Hepatic stellate cell (primary cell): ENCODE data around the gene ST6GALNAC5.
A peak's percentile ranks its signal among the peaks of the same experiment; 100 is the strongest.
"Not testable (repeated sequence)": the region's sequence is repeated elsewhere in the genome, so short reads cannot be mapped to it uniquely, and the experiment has no call there.

Experiments
- DNase-seq: peaks from one replicate; pipeline ENCODE4 v3.0.0; 2011; ENCODE audit warnings: low spot score

The ST6GALNAC5 gene

DNA sequence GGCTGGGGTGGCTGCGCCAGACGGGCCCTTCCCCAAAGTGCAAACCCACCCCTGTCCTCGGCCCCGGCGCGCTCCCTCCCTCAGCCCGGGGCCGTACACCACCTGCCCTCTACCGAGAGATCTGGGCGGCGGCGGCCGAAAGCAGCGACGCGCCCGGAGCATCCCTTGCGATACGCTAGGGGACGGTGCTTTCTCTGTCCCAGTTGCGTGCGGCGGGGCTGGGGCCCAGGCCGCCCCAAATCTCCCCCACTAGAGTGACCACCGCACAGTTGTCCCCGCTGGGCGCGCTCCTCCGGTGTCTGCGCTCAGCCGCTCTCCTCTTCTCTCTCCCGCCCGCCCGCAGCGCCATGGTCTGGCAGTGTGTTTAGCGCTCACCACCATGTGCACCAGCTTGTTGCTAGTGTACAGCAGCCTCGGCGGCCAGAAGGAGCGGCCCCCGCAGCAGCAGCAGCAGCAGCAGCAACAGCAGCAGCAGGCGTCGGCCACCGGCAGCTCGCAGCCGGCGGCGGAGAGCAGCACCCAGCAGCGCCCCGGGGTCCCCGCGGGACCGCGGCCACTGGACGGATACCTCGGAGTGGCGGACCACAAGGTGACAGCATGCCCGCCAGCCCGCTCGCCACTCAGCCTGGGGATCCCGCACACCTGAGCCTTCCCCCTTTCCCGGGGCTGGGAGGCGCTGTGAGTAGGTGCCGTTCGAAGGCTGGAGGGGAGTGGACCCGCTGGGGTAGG lies 1.0 kb downstream of the ST6GALNAC5 start:
- DNase-seq, result peak; percentile 23

GRCh38 chr1:76868916-76869315 lies 1.6 kb downstream of the ST6GALNAC5 start:
- no peak for DNase-seq

- DNase-seq, result no peak
These were observed 2.8 kb downstream of the ST6GALNAC5 start for GRCh38 chr1:76870037-76870436.

DNA sequence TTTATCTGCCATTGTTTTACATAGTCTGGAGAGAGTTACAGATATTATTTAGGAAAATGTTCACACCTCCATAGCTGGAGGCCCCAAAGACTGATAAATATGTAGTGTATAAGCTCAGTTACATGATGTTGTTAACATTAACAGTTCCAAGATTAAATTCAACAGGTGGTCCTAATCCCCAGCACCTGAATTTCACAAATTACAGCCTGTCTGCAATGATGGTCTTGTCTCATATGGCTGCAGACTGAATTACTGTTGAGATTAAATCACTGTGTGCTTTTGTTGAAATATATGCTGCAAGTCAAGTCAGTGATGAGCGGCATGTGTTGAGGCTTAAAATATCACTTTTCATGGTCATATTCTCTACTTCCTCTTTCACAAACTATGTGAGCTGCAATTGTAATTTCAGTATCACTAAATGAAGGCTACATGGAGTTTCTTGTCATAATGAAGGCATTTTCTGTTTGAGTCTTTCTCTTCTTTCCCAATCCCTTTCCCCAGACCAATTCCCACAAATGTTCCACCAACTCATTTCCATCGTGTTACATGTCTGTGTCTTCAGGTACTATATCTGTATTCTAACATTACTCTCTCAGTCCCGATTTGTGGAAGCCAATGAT lies 4.2 kb downstream of the ST6GALNAC5 start:
- DNase-seq, result no peak

GRCh38 chr1:76872944-76873343 lies 5.7 kb downstream of the ST6GALNAC5 start:
- DNase-seq, result no peak

DNA sequence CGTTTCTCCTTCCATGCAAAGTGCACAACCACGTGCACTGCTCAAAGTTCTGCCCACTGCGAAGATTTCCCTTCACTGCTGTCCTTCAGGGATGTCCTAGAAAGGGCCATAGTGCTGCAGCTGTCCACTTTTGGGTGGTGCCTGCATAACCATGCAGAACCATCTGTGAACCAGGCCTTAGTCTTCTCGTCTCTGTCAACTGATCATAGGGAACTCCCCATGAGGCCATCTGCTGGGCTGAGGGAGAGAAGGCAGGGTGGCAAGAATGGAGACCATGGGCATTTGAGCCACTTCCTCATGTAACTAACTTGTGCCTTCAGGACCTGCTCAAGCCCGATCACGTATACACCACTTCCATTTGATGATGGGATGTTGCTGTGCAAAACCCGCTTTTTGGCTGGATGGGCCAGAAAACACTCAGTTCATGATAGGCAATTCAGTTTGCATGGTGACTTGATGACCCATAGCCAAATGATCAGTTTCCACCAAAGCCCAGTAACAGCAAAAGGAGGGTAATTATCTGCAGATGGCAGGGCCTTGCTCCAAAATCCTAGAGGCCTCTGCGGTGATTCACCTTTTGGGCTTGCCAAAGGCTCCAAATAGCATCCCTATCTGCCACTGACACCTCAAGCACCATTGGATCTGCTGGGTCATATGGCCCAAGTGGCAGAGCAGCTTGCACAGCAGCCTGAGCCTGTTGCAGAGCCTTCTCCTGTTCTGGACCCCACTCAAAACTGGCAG lies 9.5 kb downstream of the ST6GALNAC5 start:
- DNase-seq, result no peak

- DNase-seq, result not testable (repeated sequence)
These were observed 11.7 kb downstream of the ST6GALNAC5 start for GRCh38 chr1:76879014-76879413.

DNA sequence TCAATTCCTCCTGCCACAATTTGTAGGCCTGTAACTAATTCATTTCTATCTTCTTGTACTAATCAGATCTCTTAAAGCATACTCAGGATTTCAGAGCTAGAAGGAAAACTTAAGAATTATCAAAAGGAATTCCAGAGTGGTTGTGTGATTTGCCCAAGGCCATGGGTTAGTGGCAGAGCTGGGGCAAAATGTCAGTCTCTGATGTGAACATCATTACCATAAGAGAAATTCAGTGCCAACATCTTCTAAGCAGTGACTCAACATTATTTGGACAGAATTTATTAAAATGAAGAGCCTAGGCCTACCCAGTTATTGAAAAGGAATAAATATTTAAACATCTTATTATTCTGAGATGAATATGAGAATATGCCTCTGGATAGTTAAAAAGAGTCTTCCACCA lies 14.5 kb downstream of the ST6GALNAC5 start:
- DNase-seq, result no peak

DNA sequence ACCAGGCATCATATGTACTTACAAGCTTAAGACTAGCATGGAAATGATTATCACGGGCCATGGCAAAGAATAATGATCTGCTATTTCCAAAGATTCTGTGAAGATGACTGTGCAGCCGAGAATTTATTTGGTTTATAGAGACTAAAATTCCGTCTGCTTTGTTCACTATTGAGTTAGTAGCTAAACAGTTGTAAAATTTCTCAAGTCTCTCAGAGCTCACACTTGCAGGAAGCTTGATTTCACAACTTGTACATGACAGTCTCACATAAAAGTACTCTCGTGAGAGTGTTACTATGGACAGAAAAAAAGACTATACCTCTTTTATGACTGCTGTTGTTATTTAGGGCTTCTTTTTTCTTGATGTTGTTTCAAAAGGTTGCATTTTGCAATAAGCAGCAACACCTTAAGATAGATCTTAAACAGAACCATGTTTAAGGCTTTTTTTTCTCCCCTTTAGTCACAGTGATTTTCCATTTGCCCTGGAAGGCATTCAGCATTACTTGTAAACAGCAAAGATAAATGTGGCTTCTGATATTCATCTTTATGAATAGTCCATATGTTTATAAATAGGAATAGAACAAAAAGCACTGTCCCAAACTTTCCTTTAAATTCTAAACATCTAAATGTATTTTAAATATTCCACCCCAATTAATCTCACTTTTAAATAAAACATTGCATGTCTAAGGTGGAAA lies 24.8 kb downstream of the ST6GALNAC5 start:
- no peak for DNase-seq

DNA sequence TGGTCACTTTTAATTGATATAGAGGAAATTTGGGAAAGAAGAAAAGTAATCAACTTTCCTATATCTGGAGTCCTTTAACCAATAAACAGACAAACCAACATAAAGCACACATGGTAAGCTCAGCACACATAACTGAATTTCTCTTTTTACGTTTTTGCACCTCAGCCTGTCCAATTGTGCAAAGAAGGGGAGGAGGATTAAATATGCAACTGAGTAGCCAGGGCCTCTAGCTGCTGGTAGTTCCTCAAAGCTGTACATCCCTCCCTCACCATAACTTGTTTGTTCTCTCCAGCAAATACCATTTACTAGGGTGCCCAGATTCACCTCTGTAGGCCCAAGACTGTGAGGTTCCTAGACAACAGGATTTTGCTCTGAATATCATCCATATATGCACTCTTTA lies 25.4 kb downstream of the ST6GALNAC5 start:
- DNase-seq, result no peak

- peak; percentile 31 for DNase-seq
These were observed 34.0 kb downstream of the ST6GALNAC5 start for GRCh38 chr1:76901158-76901767.

DNA sequence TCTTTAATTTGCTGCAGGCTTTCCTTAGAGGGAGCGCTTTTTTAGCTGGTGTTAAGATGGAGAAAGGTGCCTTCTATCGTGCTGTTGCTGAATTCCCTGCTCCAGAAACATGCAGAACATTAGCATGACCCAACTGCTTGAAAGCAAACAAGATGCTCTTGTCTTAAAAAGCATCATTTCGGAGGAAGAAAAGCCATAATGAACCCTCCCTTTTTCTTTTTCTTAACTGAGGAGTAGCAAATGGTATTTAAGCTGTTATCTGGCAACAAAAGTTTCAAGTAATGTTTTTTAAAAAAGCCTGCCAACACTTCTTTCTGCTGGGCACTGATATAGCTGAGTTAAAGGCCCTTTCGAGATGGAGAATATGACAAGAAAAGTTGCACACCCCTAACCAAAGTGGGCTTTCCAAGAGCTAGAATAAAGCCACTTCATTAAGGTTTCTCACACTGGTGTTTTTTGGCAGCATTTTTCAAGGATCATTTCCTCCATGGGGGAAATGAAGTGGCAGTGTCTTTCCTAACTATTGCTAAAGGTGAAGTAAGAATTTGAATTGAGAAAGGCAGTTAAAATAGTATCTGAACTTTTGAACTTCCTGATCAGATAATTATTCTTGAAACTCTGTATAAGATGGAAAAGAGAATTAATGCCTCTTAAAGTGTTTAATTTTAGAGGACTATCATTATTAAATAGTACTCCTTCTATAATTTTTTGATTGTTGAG lies 38.8 kb downstream of the ST6GALNAC5 start:
- DNase-seq, result no peak

DNA sequence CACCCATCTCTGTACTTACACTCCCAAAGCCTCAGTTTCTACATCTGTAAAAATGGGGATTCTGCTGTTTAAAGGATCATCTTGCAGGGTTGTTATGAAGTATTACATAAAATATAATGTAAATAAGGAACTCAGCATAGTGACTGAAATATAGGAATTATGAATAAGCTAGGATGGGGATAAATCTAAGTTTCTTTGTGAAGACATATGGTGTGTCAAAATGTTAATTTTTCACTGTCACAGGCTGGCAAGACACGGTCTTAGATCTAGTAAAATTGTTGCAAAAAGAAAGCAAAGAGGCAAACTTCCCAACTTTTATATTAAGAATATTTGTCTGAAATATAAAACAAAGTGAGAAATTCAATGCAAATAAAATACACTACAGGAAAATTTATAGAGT lies 42.0 kb downstream of the ST6GALNAC5 start:
- no peak for DNase-seq

DNA sequence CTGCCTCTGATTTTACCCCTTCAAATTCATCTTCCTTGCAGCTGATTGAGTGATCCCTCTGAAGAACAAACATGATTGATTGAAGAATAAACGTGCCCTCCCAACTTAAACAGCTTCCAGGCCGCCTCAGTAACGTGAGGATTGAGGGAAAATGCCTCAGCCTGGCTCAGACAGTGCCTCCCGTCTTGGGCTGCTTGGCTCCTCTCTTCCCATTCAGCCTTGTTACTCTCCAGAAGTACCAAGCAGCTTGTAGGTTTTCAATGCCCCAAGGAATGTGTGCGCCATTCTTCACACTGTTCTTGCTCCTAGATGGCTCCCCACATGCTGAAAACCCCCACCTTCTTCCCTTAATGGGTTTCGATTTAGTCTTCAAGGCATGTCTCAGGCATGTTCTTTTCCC lies 51.8 kb downstream of the ST6GALNAC5 start:
- no peak for DNase-seq

- no peak for DNase-seq
These were observed 54.3 kb downstream of the ST6GALNAC5 start for GRCh38 chr1:76921590-76921989.

GRCh38 chr1:76925825-76926224 lies 58.5 kb downstream of the ST6GALNAC5 start:
- DNase-seq, result no peak

GRCh38 chr1:76928522-76928921 lies 61.2 kb downstream of the ST6GALNAC5 start:
- DNase-seq, result no peak

GRCh38 chr1:76929136-76929535 lies 61.9 kb downstream of the ST6GALNAC5 start:
- DNase-seq, result no peak

- no peak for DNase-seq
These were observed 66.9 kb downstream of the ST6GALNAC5 start for GRCh38 chr1:76933847-76934815.

DNA sequence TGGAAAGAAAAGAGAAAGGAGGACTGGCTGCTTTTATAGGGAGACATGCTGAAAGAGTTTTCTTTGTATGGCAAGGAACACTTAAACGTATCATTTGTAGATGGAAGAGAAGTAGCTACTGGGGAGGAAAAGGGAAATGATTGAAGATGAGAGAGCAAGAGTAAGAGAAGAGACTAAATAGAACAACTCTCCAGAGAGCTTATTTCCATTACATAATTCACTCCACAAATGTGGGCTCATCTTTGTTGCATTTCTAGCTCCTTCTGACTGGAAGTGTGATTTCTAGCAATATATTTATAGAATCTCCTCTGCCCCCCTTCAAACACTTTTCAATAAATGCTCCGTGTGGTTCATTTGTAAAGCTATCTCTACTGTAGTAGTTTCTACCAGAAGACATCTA lies 71.0 kb downstream of the ST6GALNAC5 start:
- no peak for DNase-seq
